Vagina (tissue), 2 donors: ENCODE measurements around the gene CEP85L.

Experiments
- POLR2A ChIP-seq, 2 donors: fragments of 450-650 bp; IDR thresholded peaks; one replicate each; pipeline ENCODE4 v1.6.1; 2017; ENCODE audit warnings: antibody characterized with exemption in 2 of 2, mild to moderate bottlenecking in 2 of 2, moderate library complexity in 2 of 2
- POLR2AphosphoS5 ChIP-seq, 2 donors: sonication (generic); formaldehyde crosslinking; IDR thresholded peaks; one replicate each; pipeline ENCODE4 v1.9.0; 2017; ENCODE audit warnings: antibody characterized with exemption in 2 of 2, mild to moderate bottlenecking in 2 of 2, low read depth in 1 of 2; ENCODE audit not compliant: insufficient read depth in 1 of 2
- TF ChIP-seq, protein P1 (sequence below), 3 experiments: fragments of 450-650 bp in 2 of 3; fragments of 200-600 bp in 1 of 3; sonication (generic) in 1 of 3; IDR thresholded peaks; one replicate each; pipeline ENCODE4 v1.5.1; 2017 to 2019; ENCODE audit warnings: antibody characterized with exemption in 3 of 3, mild to moderate bottlenecking in 2 of 3, moderate library complexity in 2 of 3

DNA sequence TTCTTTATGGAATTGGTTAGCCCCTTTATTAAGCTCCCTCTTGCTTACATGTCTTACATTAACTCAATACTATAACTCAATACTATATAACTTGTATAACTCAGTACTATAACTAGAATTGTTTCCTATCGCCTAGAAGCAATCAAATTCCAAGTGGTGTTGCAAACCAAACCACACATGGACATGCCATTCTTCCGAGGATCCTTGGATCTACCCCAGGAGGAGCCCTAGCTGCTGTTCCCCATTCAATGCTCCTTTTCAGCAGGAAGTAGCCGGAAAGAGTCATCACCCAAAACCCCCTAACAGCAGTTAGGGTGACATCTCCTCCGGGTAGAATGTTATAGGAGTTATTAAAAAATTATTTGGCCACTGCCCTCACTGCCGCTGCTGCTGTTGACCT, 62.8 kb downstream of the CEP85L start:
- TF ChIP-seq, protein P1, sequence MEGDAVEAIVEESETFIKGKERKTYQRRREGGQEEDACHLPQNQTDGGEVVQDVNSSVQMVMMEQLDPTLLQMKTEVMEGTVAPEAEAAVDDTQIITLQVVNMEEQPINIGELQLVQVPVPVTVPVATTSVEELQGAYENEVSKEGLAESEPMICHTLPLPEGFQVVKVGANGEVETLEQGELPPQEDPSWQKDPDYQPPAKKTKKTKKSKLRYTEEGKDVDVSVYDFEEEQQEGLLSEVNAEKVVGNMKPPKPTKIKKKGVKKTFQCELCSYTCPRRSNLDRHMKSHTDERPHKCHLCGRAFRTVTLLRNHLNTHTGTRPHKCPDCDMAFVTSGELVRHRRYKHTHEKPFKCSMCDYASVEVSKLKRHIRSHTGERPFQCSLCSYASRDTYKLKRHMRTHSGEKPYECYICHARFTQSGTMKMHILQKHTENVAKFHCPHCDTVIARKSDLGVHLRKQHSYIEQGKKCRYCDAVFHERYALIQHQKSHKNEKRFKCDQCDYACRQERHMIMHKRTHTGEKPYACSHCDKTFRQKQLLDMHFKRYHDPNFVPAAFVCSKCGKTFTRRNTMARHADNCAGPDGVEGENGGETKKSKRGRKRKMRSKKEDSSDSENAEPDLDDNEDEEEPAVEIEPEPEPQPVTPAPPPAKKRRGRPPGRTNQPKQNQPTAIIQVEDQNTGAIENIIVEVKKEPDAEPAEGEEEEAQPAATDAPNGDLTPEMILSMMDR (IDR thresholded peaks at IDR 0.05), result no peak
- TF ChIP-seq POLR2A (IDR thresholded peaks at IDR 0.05), result no peak
- no peak for TF ChIP-seq POLR2AphosphoS5 (IDR thresholded peaks at IDR 0.05; ENCODE audit: insufficient read depth in 1 of 2, low read depth in 1 of 2)
